ENCODE data around the gene FARS2.

FARS2 gene

GRCh38 chr6:5249451-5250122 lies 11.7 kb upstream of the FARS2 start:
- Histone ChIP-seq H3K9me3 (ENCODE audit: control insufficient read depth, insufficient read depth, low read length) (no peaks in the 10 kb centered on the region), H3K27me3 (ENCODE audit: control insufficient read depth, insufficient read depth, low read length) (no peaks in the 10 kb centered on the region), H3K4me3 (ENCODE audit: low read depth, low read length) (no peak overlapping the region), H3K36me3 (ENCODE audit: control insufficient read depth, insufficient read depth, low read length) (peaks cover 8% of the 10 kb centered on the region), H3K4me1 (ENCODE audit: control insufficient read depth, insufficient read depth, low read length) (no peaks in the 10 kb centered on the region), H3K9ac (ENCODE audit: low read depth, low read length) (no peak overlapping the region), H3K27ac (ENCODE audit: low read depth, low read length) (no peak overlapping the region)

- H3K4me3 ChIP-seq (ENCODE audit: low read depth, low read length): no peak overlapping the region
- no peaks in the 10 kb centered on the region for H3K9me3 ChIP-seq (ENCODE audit: control insufficient read depth, insufficient read depth, low read length)
- no peaks in the 10 kb centered on the region for H3K4me1 ChIP-seq (ENCODE audit: control insufficient read depth, insufficient read depth, low read length)
- H3K36me3 ChIP-seq (ENCODE audit: control insufficient read depth, insufficient read depth, low read length): peaks cover 8% of the 10 kb centered on the region
- H3K9ac ChIP-seq (ENCODE audit: low read depth, low read length): no peak overlapping the region
- no peaks in the 10 kb centered on the region for H3K27me3 ChIP-seq (ENCODE audit: control insufficient read depth, insufficient read depth, low read length)
- no peak overlapping the region for H3K27ac ChIP-seq (ENCODE audit: low read depth, low read length)
Observed at GRCh38 chr6:5250451-5250850, 10.9 kb upstream of the FARS2 start.

- H3K9me3 ChIP-seq (ENCODE audit: control insufficient read depth, insufficient read depth, low read length): no peaks in the 10 kb centered on the region
- H3K4me3 ChIP-seq (ENCODE audit: low read depth, low read length): no peak overlapping the region
- no peak overlapping the region for H3K27ac ChIP-seq (ENCODE audit: low read depth, low read length)
- H3K4me1 ChIP-seq (ENCODE audit: control insufficient read depth, insufficient read depth, low read length): no peaks in the 10 kb centered on the region
- peaks cover 8% of the 10 kb centered on the region for H3K36me3 ChIP-seq (ENCODE audit: control insufficient read depth, insufficient read depth, low read length)
- H3K27me3 ChIP-seq (ENCODE audit: control insufficient read depth, insufficient read depth, low read length): no peaks in the 10 kb centered on the region
- H3K9ac ChIP-seq (ENCODE audit: low read depth, low read length): no peak overlapping the region
Observed at GRCh38 chr6:5250911-5251310, 10.4 kb upstream of the FARS2 start.

- Histone ChIP-seq H3K27ac (ENCODE audit: low read depth, low read length) (no peak overlapping the region), H3K9ac (ENCODE audit: low read depth, low read length) (no peak overlapping the region), H3K36me3 (ENCODE audit: control insufficient read depth, insufficient read depth, low read length) (peaks cover 21% of the 10 kb centered on the region), H3K4me3 (ENCODE audit: low read depth, low read length) (no peak overlapping the region), H3K27me3 (ENCODE audit: control insufficient read depth, insufficient read depth, low read length) (no peaks in the 10 kb centered on the region), H3K9me3 (ENCODE audit: control insufficient read depth, insufficient read depth, low read length) (no peaks in the 10 kb centered on the region), H3K4me1 (ENCODE audit: control insufficient read depth, insufficient read depth, low read length) (peaks cover 3% of the 10 kb centered on the region; the same call in 1 of the 2 replicates)
Observed at GRCh38 chr6:5256952-5257351, 4.4 kb upstream of the FARS2 start.

GRCh38 chr6:5257400-5257799 lies 3.9 kb upstream of the FARS2 start:
- Histone ChIP-seq H3K9me3 (ENCODE audit: control insufficient read depth, insufficient read depth, low read length) (no peaks in the 10 kb centered on the region), H3K9ac (ENCODE audit: low read depth, low read length) (no peak overlapping the region), H3K36me3 (ENCODE audit: control insufficient read depth, insufficient read depth, low read length) (peaks cover 21% of the 10 kb centered on the region), H3K27me3 (ENCODE audit: control insufficient read depth, insufficient read depth, low read length) (no peaks in the 10 kb centered on the region), H3K27ac (ENCODE audit: low read depth, low read length) (no peak overlapping the region), H3K4me1 (ENCODE audit: control insufficient read depth, insufficient read depth, low read length) (peaks cover 3% of the 10 kb centered on the region; the same call in 1 of the 2 replicates), H3K4me3 (ENCODE audit: low read depth, low read length) (no peak overlapping the region)

GRCh38 chr6:5259428-5259827 lies 1.9 kb upstream of the FARS2 start:
- H3K4me1 ChIP-seq (ENCODE audit: control insufficient read depth, insufficient read depth, low read length): peaks cover 3% of the 10 kb centered on the region; the same call in 1 of the 2 replicates
- peak overlapping the region; percentile 95 for H3K4me3 ChIP-seq (ENCODE audit: low read depth, low read length)
- H3K9me3 ChIP-seq (ENCODE audit: control insufficient read depth, insufficient read depth, low read length): no peaks in the 10 kb centered on the region
- H3K27ac ChIP-seq (ENCODE audit: low read depth, low read length): no peak overlapping the region
- H3K27me3 ChIP-seq (ENCODE audit: control insufficient read depth, insufficient read depth, low read length): no peaks in the 10 kb centered on the region
- no peak overlapping the region for H3K9ac ChIP-seq (ENCODE audit: low read depth, low read length)
- peaks cover 13% of the 10 kb centered on the region for H3K36me3 ChIP-seq (ENCODE audit: control insufficient read depth, insufficient read depth, low read length)

- peak overlapping the region; percentile 99 for H3K27ac ChIP-seq (ENCODE audit: low read depth, low read length)
- peak overlapping the region; percentile 95 for H3K4me3 ChIP-seq (ENCODE audit: low read depth, low read length)
- no peaks in the 10 kb centered on the region for H3K27me3 ChIP-seq (ENCODE audit: control insufficient read depth, insufficient read depth, low read length)
- peaks cover 3% of the 10 kb centered on the region; the same call in 1 of the 2 replicates for H3K4me1 ChIP-seq (ENCODE audit: control insufficient read depth, insufficient read depth, low read length)
- H3K9ac ChIP-seq (ENCODE audit: low read depth, low read length): peak overlapping the region; percentile 70
- H3K36me3 ChIP-seq (ENCODE audit: control insufficient read depth, insufficient read depth, low read length): peaks cover 13% of the 10 kb centered on the region
- no peaks in the 10 kb centered on the region for H3K9me3 ChIP-seq (ENCODE audit: control insufficient read depth, insufficient read depth, low read length)
Observed at GRCh38 chr6:5260111-5260620, 1.1 kb upstream of the FARS2 start.

- Histone ChIP-seq H3K9ac (ENCODE audit: low read depth, low read length) (peak overlapping the region; percentile 100), H3K4me3 (ENCODE audit: low read depth, low read length) (peak overlapping the region; percentile 95), H3K27ac (ENCODE audit: low read depth, low read length) (peak overlapping the region; percentile 99), H3K36me3 (ENCODE audit: control insufficient read depth, insufficient read depth, low read length) (peaks cover 13% of the 10 kb centered on the region), H3K9me3 (ENCODE audit: control insufficient read depth, insufficient read depth, low read length) (no peaks in the 10 kb centered on the region), H3K4me1 (ENCODE audit: control insufficient read depth, insufficient read depth, low read length) (peaks cover 3% of the 10 kb centered on the region; the same call in 1 of the 2 replicates), H3K27me3 (ENCODE audit: control insufficient read depth, insufficient read depth, low read length) (no peaks in the 10 kb centered on the region)
Observed at GRCh38 chr6:5261545-5262109, 314 bp downstream of the FARS2 start.

- Histone ChIP-seq H3K27ac (ENCODE audit: low read depth, low read length) (no peak overlapping the region), H3K9ac (ENCODE audit: low read depth, low read length) (no peak overlapping the region), H3K4me3 (ENCODE audit: low read depth, low read length) (no peak overlapping the region), H3K4me1 (ENCODE audit: control insufficient read depth, insufficient read depth, low read length) (no peaks in the 10 kb centered on the region), H3K9me3 (ENCODE audit: control insufficient read depth, insufficient read depth, low read length) (no peaks in the 10 kb centered on the region), H3K36me3 (ENCODE audit: control insufficient read depth, insufficient read depth, low read length) (no peaks in the 10 kb centered on the region), H3K27me3 (ENCODE audit: control insufficient read depth, insufficient read depth, low read length) (no peaks in the 10 kb centered on the region)
Observed at GRCh38 chr6:5266423-5266822, 5.1 kb downstream of the FARS2 start.

GRCh38 chr6:5270093-5270680 lies 8.9 kb downstream of the FARS2 start:
- no peaks in the 10 kb centered on the region for H3K27me3 ChIP-seq (ENCODE audit: control insufficient read depth, insufficient read depth, low read length)
- H3K4me3 ChIP-seq (ENCODE audit: low read depth, low read length): no peak overlapping the region
- no peaks in the 10 kb centered on the region for H3K4me1 ChIP-seq (ENCODE audit: control insufficient read depth, insufficient read depth, low read length)
- H3K9ac ChIP-seq (ENCODE audit: low read depth, low read length): no peak overlapping the region
- no peaks in the 10 kb centered on the region for H3K9me3 ChIP-seq (ENCODE audit: control insufficient read depth, insufficient read depth, low read length)
- no peak overlapping the region for H3K27ac ChIP-seq (ENCODE audit: low read depth, low read length)
- no peaks in the 10 kb centered on the region for H3K36me3 ChIP-seq (ENCODE audit: control insufficient read depth, insufficient read depth, low read length)

GRCh38 chr6:5271926-5272325 lies 10.6 kb downstream of the FARS2 start:
- no peaks in the 10 kb centered on the region for H3K36me3 ChIP-seq (ENCODE audit: control insufficient read depth, insufficient read depth, low read length)
- no peaks in the 10 kb centered on the region for H3K9me3 ChIP-seq (ENCODE audit: control insufficient read depth, insufficient read depth, low read length)
- no peak overlapping the region for H3K9ac ChIP-seq (ENCODE audit: low read depth, low read length)
- H3K4me1 ChIP-seq (ENCODE audit: control insufficient read depth, insufficient read depth, low read length): 0 out of 2 replicates have a peak, but pooled peaks cover 8% of the 10 kb centered on the region
- H3K27ac ChIP-seq (ENCODE audit: low read depth, low read length): no peak overlapping the region
- H3K4me3 ChIP-seq (ENCODE audit: low read depth, low read length): no peak overlapping the region
- no peaks in the 10 kb centered on the region for H3K27me3 ChIP-seq (ENCODE audit: control insufficient read depth, insufficient read depth, low read length)
